Measurements from ENCODE around the gene PHLDB3. TPM values are rescaled to one million over a fixed set of nuclear protein-coding genes. Genes with fewer than 3 reads are reported as not detected.

Gene PHLDB3
- total RNA-seq, 2 experiments from 2014 or later: 14.7 to 17.8 TPM

GRCh38 chr19:43498233-43498842 lies 6.2 kb downstream of the PHLDB3 start:
- Mint-ChIP-seq H3K4me1 (peaks cover 15% of the 10 kb centered on the region), H3K36me3 (ENCODE audit: low read depth) (peaks cover 20% of the 10 kb centered on the region), H3K9me3 (ENCODE audit: low read depth) (no peaks in the 10 kb centered on the region), H3K27me3 (no peaks in the 10 kb centered on the region), H3K4me3 (no peak overlapping the region), H3K27ac (no peak overlapping the region)
- intact Hi-C loops (cut with DNase I, micrococcal nuclease): no loop called here
- ATAC-seq: no peak
- POLR2A ChIA-PET: no interaction called here
- DNase-seq: no peak
- CTCF ChIA-PET: interaction anchor here (0.7 kb wide), 1 partner anchor 319 kb away, joined by 3 read pairs; no protein-coding TSS in a partner anchor

GRCh38 chr19:43496960-43497359 lies 7.6 kb downstream of the PHLDB3 start:
- Mint-ChIP-seq H3K36me3 (ENCODE audit: low read depth) (peaks cover 12% of the 10 kb centered on the region), H3K9me3 (ENCODE audit: low read depth) (no peaks in the 10 kb centered on the region), H3K4me1 (peaks cover 2% of the 10 kb centered on the region), H3K4me3 (no peak overlapping the region), H3K27me3 (no peaks in the 10 kb centered on the region), H3K27ac (no peak overlapping the region)
- no peak for DNase-seq
- intact Hi-C loops (cut with DNase I, micrococcal nuclease): no loop called here
- ChIA-PET CTCF (interaction anchor here (0.6 kb wide), 1 partner anchor 21 kb away, joined by 3 read pairs; no protein-coding TSS in a partner anchor), POLR2A (no interaction called here)
- no peak for ATAC-seq

GRCh38 chr19:43495082-43495481 lies 9.5 kb downstream of the PHLDB3 start:
- Mint-ChIP-seq H3K4me1 (no peaks in the 10 kb centered on the region), H3K27ac (no peak overlapping the region), H3K27me3 (no peaks in the 10 kb centered on the region), H3K4me3 (no peak overlapping the region), H3K36me3 (ENCODE audit: low read depth) (peaks cover 7% of the 10 kb centered on the region), H3K9me3 (ENCODE audit: low read depth) (no peaks in the 10 kb centered on the region)
- intact Hi-C loops (cut with DNase I, micrococcal nuclease): no loop called here
- CTCF ChIA-PET: interaction anchor here (0.8 to 1.4 kb wide), 2 partner anchors 15 to 48 kb away, joined by 4 to 10 read pairs; no protein-coding TSS in a partner anchor
- ATAC-seq (no peak), DNase-seq (no peak)
- POLR2A ChIA-PET: no interaction called here

- Mint-ChIP-seq H3K4me3 (no peak overlapping the region), H3K9me3 (ENCODE audit: low read depth) (no peaks in the 10 kb centered on the region), H3K27ac (no peak overlapping the region), H3K27me3 (no peaks in the 10 kb centered on the region), H3K36me3 (ENCODE audit: low read depth) (peaks cover 5% of the 10 kb centered on the region), H3K4me1 (peaks cover 7% of the 10 kb centered on the region)
- DNase-seq: no peak
- intact Hi-C loops (cut with DNase I, micrococcal nuclease): no loop called here
- no peak for ATAC-seq
- POLR2A ChIA-PET: interaction anchor here (0.7 kb wide), 2 partner anchors 84 to 1602 kb away, joined by 3 read pairs; partner anchors contain the start of gene XRCC1
- CTCF ChIA-PET: interaction anchor here (1.0 to 1.2 kb wide), 2 partner anchors 29 to 58 kb away, joined by 3 to 6 read pairs; no protein-coding TSS in a partner anchor
Observed at GRCh38 chr19:43490759-43491158, 13.8 kb downstream of the PHLDB3 start.

GRCh38 chr19:43489979-43490599 lies 14.5 kb downstream of the PHLDB3 start:
- Mint-ChIP-seq H3K9me3 (ENCODE audit: low read depth) (no peaks in the 10 kb centered on the region), H3K4me3 (no peak overlapping the region), H3K36me3 (ENCODE audit: low read depth) (peaks cover 2% of the 10 kb centered on the region), H3K27me3 (no peaks in the 10 kb centered on the region), H3K27ac (no peak overlapping the region), H3K4me1 (peaks cover 7% of the 10 kb centered on the region)
- DNase-seq (no peak), ATAC-seq (no peak)
- ChIA-PET CTCF (interaction anchor here (1.2 kb wide), 1 partner anchor 57 kb away, joined by 6 read pairs; no protein-coding TSS in a partner anchor), POLR2A (interaction anchor here (0.5 to 0.7 kb wide), 3 partner anchors 20 to 1602 kb away, joined by 3 to 5 read pairs (median 3); partner anchors contain the start of gene XRCC1)
- intact Hi-C loops (cut with DNase I, micrococcal nuclease): no loop called here

GRCh38 chr19:43489310-43489709 lies 15.2 kb downstream of the PHLDB3 start:
- intact Hi-C loops (cut with DNase I, micrococcal nuclease): no loop called here
- H3K9me3 Mint-ChIP-seq (ENCODE audit: low read depth): no peaks in the 10 kb centered on the region
- ChIA-PET POLR2A (no interaction called here), CTCF (no interaction called here)
- H3K4me3 Mint-ChIP-seq: no peak overlapping the region
- H3K36me3 Mint-ChIP-seq (ENCODE audit: low read depth): peaks cover 2% of the 10 kb centered on the region
- ATAC-seq: peak; percentile 19
- no peak overlapping the region for H3K27ac Mint-ChIP-seq
- H3K27me3 Mint-ChIP-seq: no peaks in the 10 kb centered on the region
- no peak for DNase-seq
- peaks cover 7% of the 10 kb centered on the region for H3K4me1 Mint-ChIP-seq

GRCh38 chr19:43488179-43488578 lies 16.4 kb downstream of the PHLDB3 start:
- ATAC-seq: no peak
- no peak overlapping the region for H3K27ac Mint-ChIP-seq
- intact Hi-C loops (cut with DNase I, micrococcal nuclease): no loop called here
- ChIA-PET POLR2A (no interaction called here), CTCF (no interaction called here)
- H3K9me3 Mint-ChIP-seq (ENCODE audit: low read depth): no peaks in the 10 kb centered on the region
- H3K36me3 Mint-ChIP-seq (ENCODE audit: low read depth): peaks cover 2% of the 10 kb centered on the region
- H3K27me3 Mint-ChIP-seq: no peaks in the 10 kb centered on the region
- DNase-seq: no peak
- no peak overlapping the region for H3K4me3 Mint-ChIP-seq
- H3K4me1 Mint-ChIP-seq: peaks cover 7% of the 10 kb centered on the region

- Mint-ChIP-seq H3K4me3 (no peak overlapping the region), H3K4me1 (peaks cover 7% of the 10 kb centered on the region), H3K9me3 (ENCODE audit: low read depth) (no peaks in the 10 kb centered on the region), H3K27ac (no peak overlapping the region), H3K27me3 (no peaks in the 10 kb centered on the region), H3K36me3 (ENCODE audit: low read depth) (peaks cover 2% of the 10 kb centered on the region)
- DNase-seq (no peak), ATAC-seq (no peak)
- ChIA-PET POLR2A (no interaction called here), CTCF (interaction anchor here (1.0 to 1.2 kb wide), 2 partner anchors 47 to 54 kb away, joined by 3 read pairs; no protein-coding TSS in a partner anchor)
- intact Hi-C loops (cut with DNase I, micrococcal nuclease): no loop called here
Observed at GRCh38 chr19:43486412-43486811, 18.1 kb downstream of the PHLDB3 start.

DNA sequence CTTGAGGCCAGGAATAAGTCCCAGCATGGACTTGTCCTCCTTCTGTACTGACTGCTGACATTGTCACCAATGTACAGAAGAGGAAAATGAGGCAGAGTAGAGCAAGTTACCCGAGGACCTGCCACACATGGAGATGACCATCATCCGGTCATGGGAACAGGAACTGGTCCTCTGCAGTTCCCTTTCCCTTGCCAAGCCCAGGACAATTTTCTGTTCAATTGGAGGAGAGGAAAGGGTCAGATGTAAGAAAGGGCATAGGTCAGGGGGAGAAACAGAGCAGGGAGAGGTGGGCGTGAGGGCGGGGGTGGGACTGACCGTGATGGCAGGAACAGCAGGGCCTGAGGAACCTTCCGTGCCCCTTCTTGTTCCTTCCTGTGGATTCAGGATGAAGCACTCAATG lies 18.6 kb downstream of the PHLDB3 start:
- ChIA-PET POLR2A (no interaction called here), CTCF (interaction anchor here (1.2 kb wide), 1 partner anchor 46 kb away, joined by 3 read pairs; no protein-coding TSS in a partner anchor)
- Mint-ChIP-seq H3K27me3 (no peaks in the 10 kb centered on the region), H3K9me3 (ENCODE audit: low read depth) (no peaks in the 10 kb centered on the region), H3K27ac (no peak overlapping the region), H3K36me3 (ENCODE audit: low read depth) (peaks cover 2% of the 10 kb centered on the region), H3K4me1 (peaks cover 7% of the 10 kb centered on the region), H3K4me3 (no peak overlapping the region)
- ATAC-seq (no peak), DNase-seq (no peak)
- intact Hi-C loops (cut with DNase I, micrococcal nuclease): no loop called here

- intact Hi-C loops (cut with DNase I, micrococcal nuclease): no loop called here
- Mint-ChIP-seq H3K4me1 (no peaks in the 10 kb centered on the region), H3K9me3 (ENCODE audit: low read depth) (no peaks in the 10 kb centered on the region), H3K27me3 (no peaks in the 10 kb centered on the region), H3K4me3 (no peak overlapping the region), H3K36me3 (ENCODE audit: low read depth) (peaks cover 3% of the 10 kb centered on the region), H3K27ac (no peak overlapping the region)
- ATAC-seq (no peak), DNase-seq (no peak)
- ChIA-PET CTCF (interaction anchor here (0.5 to 2.1 kb wide), 6 partner anchors 20 to 72 kb away, joined by 3 to 8 read pairs (median 4); no protein-coding TSS in a partner anchor), POLR2A (interaction anchor here (0.6 kb wide), 1 partner anchor 583 kb away, joined by 3 read pairs; no protein-coding TSS in a partner anchor)
Observed at GRCh38 chr19:43483281-43483680, 21.3 kb downstream of the PHLDB3 start.

DNA sequence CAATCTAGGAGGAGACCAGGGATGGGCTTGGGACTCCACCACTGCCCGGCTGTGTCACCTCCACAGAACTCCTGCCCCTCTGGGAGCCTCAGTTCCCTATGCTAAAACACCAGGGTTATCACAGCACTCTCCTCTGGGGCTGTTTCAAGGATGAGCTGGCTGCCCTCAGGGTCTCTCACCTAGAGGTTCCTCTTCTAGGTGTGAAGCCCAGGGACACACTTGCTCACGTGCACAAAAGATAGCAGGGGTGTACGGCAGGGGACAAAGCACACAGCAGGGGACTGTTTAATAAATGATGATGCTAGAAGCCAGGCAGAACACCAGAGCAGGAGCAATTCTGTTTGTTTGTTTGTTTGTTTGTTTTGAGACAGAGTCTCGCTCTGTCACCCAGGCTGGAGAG lies 22.4 kb downstream of the PHLDB3 start:
- H3K27ac Mint-ChIP-seq: no peak overlapping the region
- no peak for ATAC-seq
- no peak overlapping the region for H3K4me3 Mint-ChIP-seq
- H3K36me3 Mint-ChIP-seq (ENCODE audit: low read depth): peaks cover 9% of the 10 kb centered on the region
- H3K4me1 Mint-ChIP-seq: no peaks in the 10 kb centered on the region
- no peaks in the 10 kb centered on the region for H3K27me3 Mint-ChIP-seq
- ChIA-PET CTCF (interaction anchor here (1.6 to 2.1 kb wide), 2 partner anchors 37 to 40 kb away, joined by 3 to 8 read pairs; no protein-coding TSS in a partner anchor), POLR2A (no interaction called here)
- no peaks in the 10 kb centered on the region for H3K9me3 Mint-ChIP-seq (ENCODE audit: low read depth)
- DNase-seq: no peak
- intact Hi-C loops (cut with DNase I, micrococcal nuclease): no loop called here

- Mint-ChIP-seq H3K9me3 (ENCODE audit: low read depth) (no peaks in the 10 kb centered on the region), H3K36me3 (ENCODE audit: low read depth) (peaks cover 11% of the 10 kb centered on the region), H3K4me3 (no peak overlapping the region), H3K27ac (no peak overlapping the region), H3K27me3 (no peaks in the 10 kb centered on the region), H3K4me1 (no peaks in the 10 kb centered on the region)
- CTCF ChIA-PET: interaction anchor here (2.1 kb wide), 1 partner anchor 38 kb away, joined by 8 read pairs; no protein-coding TSS in a partner anchor
- DNase-seq (no peak), ATAC-seq (no peak)
- POLR2A ChIA-PET: no interaction called here
- intact Hi-C loops (cut with DNase I, micrococcal nuclease): no loop called here
Observed at GRCh38 chr19:43481701-43482100, 22.8 kb downstream of the PHLDB3 start.

All from activated CD4-positive, alpha-beta T cell treated with anti-CD3 and anti-CD28 coated beads for 36 hours (primary cell).